K562 (cell line): ENCODE data around the gene STXBP4. TPM values are rescaled to one million over a fixed set of nuclear protein-coding genes. Genes with fewer than 3 reads are reported as not detected.

Experiments used
- ATAC-seq: fragments of 200-7000 bp; cut with Tn5 transposase; 3 replicates; pipeline ENCODE4 v1.9.1; 2020; ENCODE audit warnings: moderate library complexity
- BruUV-seq: library from RNA; stranded (reverse); fragments of 400-500 nt; replicated peaks from 2 replicates; lab custom pipeline; 2021; lab: Mats Ljungman, UMichigan
- CTCF ChIA-PET: fragments of 300-600 bp; formaldehyde crosslinking; extraction: SDS; loops from one replicate; lab custom pipeline; 2021; ENCODE audit warnings: low intra/inter-chr PET ratio; lab: Yijun Ruan, JAX
- POLR2A ChIA-PET: fragments of 300-600, 350-650 bp; sonication (Branson Sonifier 250); formaldehyde crosslinking; extraction: SDS; loops from one replicate; lab custom pipeline; 2021; ENCODE audit warnings: antibody characterized with exemption, inconsistent platforms; lab: Yijun Ruan, JAX
- DNase-seq, 4 experiments: peaks; one replicate each; pipeline versions ENCODE4 v3.0.0 to v3.0.0-alpha.2; 2011 to 2018; ENCODE audit warnings: low spot score in 3 of 4, mixed read lengths in 3 of 4; ENCODE audit errors: extremely low read depth in 1 of 4
- FAIRE-seq: peaks from 2 replicates; lab custom pipeline; 2011; peaks lifted over from hg19 to GRCh38; lab: Jason Lieb, UNC
- H2AFZ ChIP-seq: 2 replicates; pipeline ENCODE4 v1.6.0; 2011; ENCODE audit warnings: low read depth, low read length, control low read depth, inconsistent platforms
- H3K27ac ChIP-seq: fragments of 200-600 bp; 3 replicates; pipeline ENCODE4 v1.8.0; 2011; ENCODE audit warnings: low read depth, mild to moderate bottlenecking, control low read depth, inconsistent platforms, low read length, moderate library complexity, mixed read lengths; ENCODE audit errors: extremely low read depth
- H3K27me3 ChIP-seq, 2 experiments: fragments of 300-600 bp in 1 of 2; 2 replicates in 1 of 2; 3 replicates in 1 of 2; pipeline versions ENCODE4 v1.6.0 to v1.8.0; 2011; ENCODE audit warnings: inconsistent platforms in 2 of 2, low read length in 2 of 2, mild to moderate bottlenecking in 1 of 2, mixed read lengths in 1 of 2, moderate library complexity in 1 of 2; ENCODE audit not compliant: control insufficient read depth in 2 of 2, insufficient read depth in 2 of 2
- H3K36me3 ChIP-seq: fragments of 300-600 bp; 3 replicates; pipeline ENCODE4 v1.8.0; 2011; ENCODE audit warnings: mild to moderate bottlenecking, low read length, inconsistent platforms; ENCODE audit not compliant: control insufficient read depth, insufficient read depth
- H3K4me1 ChIP-seq, 2 experiments: fragments of 200-600 bp in 1 of 2; replicated peaks in 1 of 2; 2 replicates in 1 of 2; 3 replicates in 1 of 2; pipeline versions ENCODE4 v1.5.1 to v1.8.0; 2011; ENCODE audit warnings: inconsistent platforms in 2 of 2, low read length in 2 of 2, mild to moderate bottlenecking in 1 of 2, mixed read lengths in 1 of 2, moderate library complexity in 1 of 2; ENCODE audit not compliant: control insufficient read depth in 2 of 2, insufficient read depth in 2 of 2
- H3K4me2 ChIP-seq: 2 replicates; pipeline ENCODE4 v1.6.1; 2011; ENCODE audit warnings: low read length, control low read depth, inconsistent platforms, mixed read lengths; ENCODE audit not compliant: insufficient read depth
- H3K4me3 ChIP-seq: fragments of 200-600 bp; sonication (generic), shearing (Covaris generic); 2 replicates; pipeline ENCODE4 v1.5.1; 2016; ENCODE audit warnings: control low read depth, inconsistent platforms
- H3K79me2 ChIP-seq: fragments of 200-600 bp; 3 replicates; pipeline ENCODE4 v1.8.0; 2011; ENCODE audit warnings: low read length, inconsistent platforms; ENCODE audit not compliant: control insufficient read depth, insufficient read depth
- H3K9ac ChIP-seq, 2 experiments: 2 replicates each; pipeline versions ENCODE4 v1.6.0 to v1.6.1; 2011; ENCODE audit warnings: low read depth in 2 of 2, low read length in 2 of 2, control low read depth in 1 of 2, inconsistent platforms in 1 of 2, mild to moderate bottlenecking in 1 of 2, mixed read lengths in 1 of 2; ENCODE audit not compliant: insufficient read depth in 1 of 2
- H3K9me1 ChIP-seq: one replicate; pipeline ENCODE4 v1.6.0; 2011; ENCODE audit warnings: inconsistent platforms, mild to moderate bottlenecking, low read length, moderate library complexity; ENCODE audit not compliant: control insufficient read depth, insufficient read depth
- H3K9me3 ChIP-seq: replicated peaks from 2 replicates; pipeline ENCODE4 v1.5.1; 2011; ENCODE audit warnings: low read depth, low read length, inconsistent platforms; ENCODE audit not compliant: control insufficient read depth, insufficient read depth
- H4K20me1 ChIP-seq: replicated peaks from 2 replicates; pipeline ENCODE4 v1.6.1; 2011; ENCODE audit warnings: low read length, inconsistent platforms, mixed read lengths; ENCODE audit not compliant: control insufficient read depth, insufficient read depth
- CBFA2T3 ChIP-seq: fragments of 450-650 bp; IDR thresholded peaks from 2 replicates; pipeline ENCODE4 v1.6.1; 2017
- GATA2 ChIP-seq: sonication (generic); formaldehyde crosslinking; IDR thresholded peaks from 2 replicates; pipeline ENCODE4 v1.4.0; 2020; ENCODE audit warnings: mild to moderate bottlenecking, missing genetic modification reagents
- GTF2A2 ChIP-seq: IDR thresholded peaks from 2 replicates; pipeline ENCODE4 v1.6.1; 2016; ENCODE audit warnings: mild to moderate bottlenecking, missing genetic modification characterization, missing compliant biosample characterization
- HDAC8 ChIP-seq: fragments of 450-650 bp; IDR thresholded peaks from 2 replicates; pipeline ENCODE4 v1.6.1; 2016; ENCODE audit warnings: mild to moderate bottlenecking, missing genetic modification characterization, moderate library complexity, missing compliant biosample characterization
- HMGN3 ChIP-seq: IDR thresholded peaks from 2 replicates; pipeline ENCODE4 v1.6.1; 2011; ENCODE audit warnings: borderline replicate concordance, low read depth, mild to moderate bottlenecking, mixed read lengths, low read length; ENCODE audit not compliant: insufficient read length; ENCODE audit errors: extremely low read depth
- JUND ChIP-seq, 2 experiments: IDR thresholded peaks; 2 replicates in 1 of 2; 3 replicates in 1 of 2; pipeline ENCODE4 v1.6.1; 2011; ENCODE audit warnings: borderline replicate concordance in 2 of 2, low read depth in 2 of 2, low read length in 2 of 2, improper control_type of control experiment in 1 of 2, missing biosample characterization in 1 of 2, missing genetic modification characterization in 1 of 2, missing genetic modification reagents in 1 of 2
- LCOR ChIP-seq: sonication (generic); formaldehyde crosslinking; IDR thresholded peaks from 2 replicates; pipeline ENCODE4 v1.8.0; 2022; ENCODE audit warnings: mild to moderate bottlenecking, missing genetic modification reagents
- MEIS2 ChIP-seq: fragments of 450-650 bp; IDR thresholded peaks from 2 replicates; pipeline ENCODE4 v1.6.1; 2014; ENCODE audit warnings: mild to moderate bottlenecking; ENCODE audit not compliant: partially characterized antibody
- PHB ChIP-seq: fragments of 250-450 bp; sonication (Bioruptor Pico); IDR thresholded peaks from 2 replicates; pipeline ENCODE4 v1.5.0; 2021
- TCF3 ChIP-seq: sonication (generic); formaldehyde crosslinking; IDR thresholded peaks from 2 replicates; pipeline ENCODE4 v1.4.0; 2020; ENCODE audit warnings: mild to moderate bottlenecking, missing genetic modification reagents
- WGBS: fragments of 100-300 bp; shearing (Covaris generic); methylation state at CpG from one replicate; pipeline ENCODE4 v1.1.6; 2016; ENCODE audit warnings: low coverage, mixed read lengths; ENCODE audit not compliant: insufficient coverage; ENCODE audit errors: missing lambda C conversion rate; 5-methylcytosine and 5-hydroxymethylcytosine counted together
- in situ Hi-C: fragments of 300-500 bp; cut with MboI; formaldehyde crosslinking; loops from 4 replicates; pipeline ENCODE4 v1.15.0; 2018; ENCODE audit warnings: inconsistent platforms, mixed read lengths
- intact Hi-C: fragments of 100-400 bp; cut with micrococcal nuclease; formaldehyde crosslinking; loops from 2 replicates; pipeline ENCODE4 v1.14.2; 2022
- polyA plus RNA-seq, 8 experiments: library from polyadenylated mRNA; depleted of rRNA in 4 of 8; stranded (reverse) in 5 of 8; unstranded in 3 of 8; fragments of >200 nt; fragmentation: Nextera tagmentation in 2 of 8; fragmentation: Illumina TruSeq in 1 of 8; extraction: Ambion mirVana in 2 of 8; extraction: Trizol in 1 of 8; gene quantifications; 2 replicates each; pipeline versions ENCODE4 v1.2.1 to v1.2.3, GENCODE V29; 2011 to 2014; ENCODE audit warnings: inconsistent platforms in 1 of 8, missing spikeins in 1 of 8
- total RNA-seq, 7 experiments: library from RNA; depleted of rRNA in 6 of 7; stranded (reverse); fragments of >200 nt in 6 of 7; fragmentation: Illumina TruSeq in 2 of 7; extraction: Trizol in 2 of 7; gene quantifications; 2 replicates each; pipeline versions ENCODE4 v1.2.1 to v1.2.3, GENCODE V29; 2011 to 2021; ENCODE audit warnings: low replicate concordance in 1 of 7
- TF ChIP-seq, protein P1 (sequence below): fragments of 150-350 bp; conservative IDR thresholded peaks from 2 replicates; pipeline ENCODE4 v1.6.1; 2014; ENCODE audit warnings: low read length
- TF ChIP-seq, protein P2 (sequence below): sonication (generic); formaldehyde crosslinking; IDR thresholded peaks from 2 replicates; pipeline ENCODE4 v1.8.0; 2022; ENCODE audit warnings: mild to moderate bottlenecking, missing genetic modification reagents, borderline replicate concordance
- TF ChIP-seq, protein P3 (sequence below), 2 experiments: IDR thresholded peaks in 1 of 2; conservative IDR thresholded peaks in 1 of 2; 2 replicates each; pipeline ENCODE4 v1.6.1; 2016; ENCODE audit warnings: low read depth in 2 of 2, mild to moderate bottlenecking in 1 of 2, missing compliant biosample characterization in 1 of 2, missing genetic modification characterization in 1 of 2, moderate library complexity in 1 of 2

Gene STXBP4
- total and polyA plus RNA-seq, 9 of the 15 experiments (the other 6 are each of a cell fraction or from before 2014, with no cell fraction given), result 11.6 to 23.2 (median 18.5) TPM

DNA sequence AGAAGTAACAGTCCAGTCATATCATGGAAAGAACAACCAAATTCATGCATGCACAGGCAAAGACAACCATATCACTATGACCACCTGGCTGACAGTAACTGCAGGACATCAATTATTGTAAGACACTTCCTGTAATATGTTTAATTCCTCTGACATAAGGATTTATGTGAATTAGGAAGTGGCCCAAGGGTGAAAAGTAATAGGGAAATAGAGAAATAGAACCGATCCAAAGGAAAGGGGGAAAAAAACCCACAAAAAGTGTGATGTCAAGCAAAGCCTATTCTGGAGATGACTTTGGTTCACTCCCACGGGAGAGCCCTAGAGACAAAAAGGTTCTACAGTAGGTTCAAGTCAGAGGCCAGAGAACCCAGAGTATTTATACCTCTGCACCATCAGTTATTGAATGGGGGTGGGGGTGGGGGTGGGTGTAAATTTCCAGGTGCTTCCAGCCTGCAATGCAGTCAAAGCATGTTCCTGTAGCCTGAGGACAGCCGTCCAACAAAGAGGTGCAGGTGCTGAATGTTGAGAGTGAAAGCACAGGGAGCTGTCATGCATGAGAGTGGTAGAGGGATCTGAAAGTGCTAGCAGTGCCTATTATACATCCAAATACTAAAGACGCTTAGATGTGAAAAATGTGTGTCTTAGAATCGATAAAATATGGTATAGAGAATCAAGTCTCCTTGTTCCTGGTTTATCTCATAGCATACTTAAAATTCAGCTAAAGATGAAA is 200.6 kb downstream of the STXBP4 start:
- ChIA-PET POLR2A (interaction anchor here (0.6 to 1.0 kb wide), 2 partner anchors 10 to 889 kb away, joined by 3 read pairs; no protein-coding TSS in a partner anchor), CTCF (no interaction called here)
- Histone ChIP-seq H3K9me3 (no peaks in the 10 kb centered on the region), H3K9ac (no peak overlapping the region), H3K79me2 (no peaks in the 10 kb centered on the region), H3K4me1 (peaks cover 0 to 4% of the 10 kb centered on the region in 2 experiments; a peak in 2 of 5 replicates), H3K4me2 (no peak overlapping the region), H4K20me1 (no peaks in the 10 kb centered on the region), H3K36me3 (no peaks in the 10 kb centered on the region), H3K4me3 (no peak overlapping the region), H2AFZ (no peak overlapping the region), H3K27ac (no peak overlapping the region), H3K27me3 (no peaks in the 10 kb centered on the region), H3K9me1 (no peaks in the 10 kb centered on the region)
- intact Hi-C loops (no loop called here), in situ Hi-C loops (no loop called here)
- no TSS peak for BruUV-seq
- ATAC-seq (no peak), FAIRE-seq (no peak), DNase-seq (no peak)
- WGBS, result 46% methylated on average over 5 of the region's 5 CpGs
- TF ChIP-seq MEIS2, result peak; percentile 76
- TF ChIP-seq GATA2 (CRISPR knock-in tag), result no peak
- TF ChIP-seq HMGN3, result no peak
- TF ChIP-seq, protein P1, sequence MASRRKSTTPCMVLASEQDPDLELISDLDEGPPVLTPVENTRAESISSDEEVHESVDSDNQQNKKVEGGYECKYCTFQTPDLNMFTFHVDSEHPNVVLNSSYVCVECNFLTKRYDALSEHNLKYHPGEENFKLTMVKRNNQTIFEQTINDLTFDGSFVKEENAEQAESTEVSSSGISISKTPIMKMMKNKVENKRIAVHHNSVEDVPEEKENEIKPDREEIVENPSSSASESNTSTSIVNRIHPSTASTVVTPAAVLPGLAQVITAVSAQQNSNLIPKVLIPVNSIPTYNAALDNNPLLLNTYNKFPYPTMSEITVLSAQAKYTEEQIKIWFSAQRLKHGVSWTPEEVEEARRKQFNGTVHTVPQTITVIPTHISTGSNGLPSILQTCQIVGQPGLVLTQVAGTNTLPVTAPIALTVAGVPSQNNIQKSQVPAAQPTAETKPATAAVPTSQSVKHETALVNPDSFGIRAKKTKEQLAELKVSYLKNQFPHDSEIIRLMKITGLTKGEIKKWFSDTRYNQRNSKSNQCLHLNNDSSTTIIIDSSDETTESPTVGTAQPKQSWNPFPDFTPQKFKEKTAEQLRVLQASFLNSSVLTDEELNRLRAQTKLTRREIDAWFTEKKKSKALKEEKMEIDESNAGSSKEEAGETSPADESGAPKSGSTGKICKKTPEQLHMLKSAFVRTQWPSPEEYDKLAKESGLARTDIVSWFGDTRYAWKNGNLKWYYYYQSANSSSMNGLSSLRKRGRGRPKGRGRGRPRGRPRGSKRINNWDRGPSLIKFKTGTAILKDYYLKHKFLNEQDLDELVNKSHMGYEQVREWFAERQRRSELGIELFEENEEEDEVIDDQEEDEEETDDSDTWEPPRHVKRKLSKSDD, result no peak
- no peak for TF ChIP-seq PHB (CRISPR knock-in tag)
- TF ChIP-seq CBFA2T3, result peak; percentile 38; the same call in 1 of the 2 replicates
- TF ChIP-seq, protein P2, sequence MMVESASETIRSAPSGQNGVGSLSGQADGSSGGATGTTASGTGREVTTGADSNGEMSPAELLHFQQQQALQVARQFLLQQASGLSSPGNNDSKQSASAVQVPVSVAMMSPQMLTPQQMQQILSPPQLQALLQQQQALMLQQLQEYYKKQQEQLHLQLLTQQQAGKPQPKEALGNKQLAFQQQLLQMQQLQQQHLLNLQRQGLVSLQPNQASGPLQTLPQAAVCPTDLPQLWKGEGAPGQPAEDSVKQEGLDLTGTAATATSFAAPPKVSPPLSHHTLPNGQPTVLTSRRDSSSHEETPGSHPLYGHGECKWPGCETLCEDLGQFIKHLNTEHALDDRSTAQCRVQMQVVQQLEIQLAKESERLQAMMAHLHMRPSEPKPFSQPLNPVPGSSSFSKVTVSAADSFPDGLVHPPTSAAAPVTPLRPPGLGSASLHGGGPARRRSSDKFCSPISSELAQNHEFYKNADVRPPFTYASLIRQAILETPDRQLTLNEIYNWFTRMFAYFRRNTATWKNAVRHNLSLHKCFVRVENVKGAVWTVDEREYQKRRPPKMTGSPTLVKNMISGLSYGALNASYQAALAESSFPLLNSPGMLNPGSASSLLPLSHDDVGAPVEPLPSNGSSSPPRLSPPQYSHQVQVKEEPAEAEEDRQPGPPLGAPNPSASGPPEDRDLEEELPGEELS (CRISPR knock-in tag), result no peak
- TF ChIP-seq HDAC8 (tag), result no peak
- peak; percentile 25; the same call in 1 of the 2 replicates for TF ChIP-seq TCF3 (CRISPR knock-in tag)
- no peak for TF ChIP-seq GTF2A2
- TF ChIP-seq, protein P3, sequence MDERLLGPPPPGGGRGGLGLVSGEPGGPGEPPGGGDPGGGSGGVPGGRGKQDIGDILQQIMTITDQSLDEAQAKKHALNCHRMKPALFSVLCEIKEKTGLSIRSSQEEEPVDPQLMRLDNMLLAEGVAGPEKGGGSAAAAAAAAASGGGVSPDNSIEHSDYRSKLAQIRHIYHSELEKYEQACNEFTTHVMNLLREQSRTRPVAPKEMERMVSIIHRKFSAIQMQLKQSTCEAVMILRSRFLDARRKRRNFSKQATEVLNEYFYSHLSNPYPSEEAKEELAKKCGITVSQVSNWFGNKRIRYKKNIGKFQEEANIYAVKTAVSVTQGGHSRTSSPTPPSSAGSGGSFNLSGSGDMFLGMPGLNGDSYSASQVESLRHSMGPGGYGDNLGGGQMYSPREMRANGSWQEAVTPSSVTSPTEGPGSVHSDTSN (CRISPR knock-in tag; IDR thresholded peaks at IDR 0.05; ENCODE audit: low read depth), result no peak
- TF ChIP-seq, protein P3 (tag; conservative IDR thresholded peaks at IDR 0.05; ENCODE audit: low read depth), result peak; percentile 71; the same call in 1 of the 2 replicates
- TF ChIP-seq JUND (IDR thresholded peaks at IDR 0.05; ENCODE audit: borderline replicate concordance, low read depth, low read length), result no peak
- no peak for TF ChIP-seq JUND (tag; IDR thresholded peaks at IDR 0.05; ENCODE audit: borderline replicate concordance, low read depth, low read length)
- no peak for TF ChIP-seq LCOR
